ENCODE data around the gene AP4M1.

Gene AP4M1

DNA sequence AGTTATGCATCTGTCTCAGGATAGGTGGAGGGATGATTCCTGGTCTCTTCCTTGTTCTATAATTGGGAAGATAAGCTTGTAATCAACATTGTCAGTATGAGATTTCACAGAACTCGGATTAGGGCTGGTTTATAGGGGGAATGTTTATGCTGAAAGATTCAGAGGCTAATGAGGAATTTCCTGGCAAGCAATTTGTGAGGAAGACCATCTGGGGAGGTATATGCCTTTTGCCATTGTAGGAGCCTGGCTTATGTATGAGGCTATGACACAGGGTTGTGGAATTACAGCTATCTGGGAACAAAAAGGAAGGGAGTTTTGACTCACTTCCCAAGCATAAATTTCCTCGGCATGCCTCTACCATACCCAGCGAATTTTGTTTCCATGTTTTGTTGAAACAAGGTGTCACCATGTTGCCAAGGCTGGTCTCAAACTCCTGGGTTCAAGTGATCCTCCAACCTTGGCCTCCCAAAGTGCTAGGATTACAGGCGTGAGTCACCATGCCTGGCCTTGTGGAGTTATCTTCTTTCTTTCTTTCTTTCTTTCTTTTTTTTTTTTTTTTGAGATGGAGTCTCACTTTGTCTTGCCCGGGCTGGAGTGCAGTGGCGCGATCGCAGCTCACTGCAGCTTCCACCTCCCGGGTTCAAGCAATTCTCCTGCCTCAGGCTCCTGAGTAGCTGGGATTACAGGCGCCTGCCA, 14.2 kb upstream of the AP4M1 start:
- no peak for DNase-seq

DNA sequence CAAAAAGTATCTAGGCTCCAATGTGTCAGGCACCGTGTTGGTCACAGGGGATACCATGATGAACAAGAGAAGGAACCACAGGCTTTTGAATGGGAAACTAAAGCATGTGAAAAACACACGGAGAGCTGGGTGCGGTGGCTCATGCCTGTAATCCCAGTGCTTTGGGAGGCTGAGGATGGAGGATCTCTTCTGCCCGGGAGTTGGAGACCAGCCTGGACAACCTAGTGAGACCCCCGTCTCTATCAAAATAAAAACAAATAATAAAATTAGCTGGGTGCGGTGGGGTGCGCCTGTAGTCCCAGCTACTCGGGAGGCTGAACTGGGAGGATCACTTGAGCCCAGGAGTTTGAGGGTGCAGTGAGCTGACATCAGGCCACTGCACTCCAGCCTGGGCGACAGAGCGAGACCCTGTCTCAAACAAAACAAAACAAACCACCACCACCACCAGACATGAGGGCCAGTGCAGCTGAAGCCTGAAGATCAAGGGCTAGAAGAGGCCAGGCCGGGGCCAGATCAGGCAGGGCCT, 13.3 kb upstream of the AP4M1 start:
- no peak for DNase-seq

DNA sequence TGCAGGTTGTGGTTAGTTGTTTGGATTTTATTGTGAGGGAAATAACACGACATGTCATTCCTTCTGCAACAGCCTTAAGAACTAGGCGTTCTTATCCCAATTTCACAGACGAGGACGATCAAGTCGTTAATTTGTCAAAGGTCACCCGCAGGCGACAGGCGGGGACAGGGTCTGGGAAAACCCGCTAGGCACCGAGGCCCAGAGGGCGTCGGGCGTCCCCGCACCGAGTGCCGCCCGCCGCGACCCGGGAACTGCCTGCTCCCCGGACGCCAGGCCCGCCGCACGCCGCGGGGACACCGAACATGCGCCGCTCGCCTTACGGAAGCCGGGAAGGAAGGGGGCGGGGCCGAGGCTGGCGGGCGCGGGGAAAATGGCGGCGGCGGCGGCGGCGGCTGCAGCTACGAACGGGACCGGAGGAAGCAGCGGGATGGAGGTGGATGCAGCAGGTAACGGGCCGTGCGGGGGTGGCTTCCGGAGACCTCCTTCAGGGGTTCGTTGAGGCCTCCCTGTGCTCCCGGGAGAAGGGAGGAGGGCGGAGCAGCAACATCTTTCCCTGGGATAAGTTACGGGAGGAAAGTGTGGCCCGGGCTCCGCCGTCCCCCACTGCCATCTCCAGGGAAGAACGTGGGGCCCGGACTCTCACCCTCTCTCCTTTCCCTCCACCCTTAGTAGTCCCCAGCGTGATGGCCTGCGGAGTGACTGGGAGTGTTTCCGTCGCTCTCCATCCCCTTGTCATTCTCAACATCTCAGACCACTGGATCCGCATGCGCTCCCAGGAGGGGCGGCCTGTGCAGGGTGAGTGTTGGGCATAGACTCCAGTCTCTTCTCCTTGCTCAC, 12.6 kb upstream of the AP4M1 start, which contains the start of gene COPS6:
Gene COPS6, plus strand, starts transcription at position 349 of the 837 bp plus-strand sequence. Its CDS starts 22 bp downstream, at position 371.
- peak; percentile 89 for DNase-seq

DNA sequence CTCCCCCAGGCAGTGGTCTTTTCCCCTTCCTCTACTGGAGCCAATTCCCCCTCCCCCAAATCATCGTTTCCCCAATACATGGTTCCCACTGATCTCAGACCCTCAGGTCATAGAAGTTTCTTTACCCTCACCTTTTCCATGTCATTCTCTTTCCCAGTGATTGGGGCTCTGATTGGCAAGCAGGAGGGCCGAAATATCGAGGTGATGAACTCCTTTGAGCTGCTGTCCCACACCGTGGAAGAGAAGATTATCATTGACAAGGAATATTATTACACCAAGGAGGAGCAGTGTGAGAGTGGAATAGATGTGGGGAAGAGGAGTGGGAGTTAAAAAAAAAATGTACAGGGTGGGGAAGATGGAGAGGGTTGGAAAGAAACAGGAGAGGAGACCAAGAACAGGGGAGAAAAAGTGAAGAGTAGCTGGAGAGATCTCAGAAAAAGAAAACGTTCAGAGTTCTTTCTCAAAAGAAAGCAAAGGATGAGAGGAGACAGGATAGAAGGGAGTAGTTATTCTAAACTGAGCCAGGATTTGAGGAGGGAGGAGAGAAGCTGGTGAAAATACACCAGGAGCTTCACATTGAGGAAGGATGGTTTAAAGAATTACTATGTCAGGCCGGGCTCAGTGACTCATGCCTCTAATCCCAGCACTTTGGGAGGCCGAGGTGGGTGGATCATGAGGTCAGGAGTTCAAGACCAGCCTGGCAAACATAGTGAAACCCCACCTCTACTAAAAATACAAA, 11.8 kb upstream of the AP4M1 start:
- no peak for DNase-seq

GRCh38 chr7:100090527-100091410, 10.7 kb upstream of the AP4M1 start:
- DNase-seq = no peak

GRCh38 chr7:100091411-100092181, 9.8 kb upstream of the AP4M1 start:
- no peak for DNase-seq

GRCh38 chr7:100093054-100093453, 8.4 kb upstream of the AP4M1 start:
- no peak for DNase-seq

- no peak for DNase-seq
Measured at GRCh38 chr7:100093498-100093897, 7.9 kb upstream of the AP4M1 start.

GRCh38 chr7:100093925-100094486, 7.4 kb upstream of the AP4M1 start:
- DNase-seq = no peak

DNA sequence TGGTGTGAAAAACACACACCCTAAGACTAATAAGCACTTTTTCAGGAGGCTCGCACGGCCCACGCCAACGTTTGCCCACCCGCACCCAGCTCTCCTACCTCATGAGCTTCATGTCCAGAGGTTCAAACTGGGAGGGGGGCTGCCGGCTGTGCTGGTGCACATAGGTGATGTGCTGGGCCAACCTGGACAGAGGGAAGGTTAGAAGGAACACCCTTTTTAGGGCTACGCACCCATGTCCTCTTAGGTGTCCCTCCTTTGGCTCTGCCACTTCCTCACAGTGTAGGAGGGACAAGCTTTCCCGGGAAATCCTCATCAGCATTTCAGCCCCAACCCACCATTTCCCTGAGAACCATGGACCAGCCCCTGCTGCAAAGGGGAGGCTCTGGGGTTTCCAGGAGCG, 6.2 kb upstream of the AP4M1 start:
- DNase-seq = no peak

GRCh38 chr7:100095704-100096103, 5.7 kb upstream of the AP4M1 start:
- no peak for DNase-seq

DNA sequence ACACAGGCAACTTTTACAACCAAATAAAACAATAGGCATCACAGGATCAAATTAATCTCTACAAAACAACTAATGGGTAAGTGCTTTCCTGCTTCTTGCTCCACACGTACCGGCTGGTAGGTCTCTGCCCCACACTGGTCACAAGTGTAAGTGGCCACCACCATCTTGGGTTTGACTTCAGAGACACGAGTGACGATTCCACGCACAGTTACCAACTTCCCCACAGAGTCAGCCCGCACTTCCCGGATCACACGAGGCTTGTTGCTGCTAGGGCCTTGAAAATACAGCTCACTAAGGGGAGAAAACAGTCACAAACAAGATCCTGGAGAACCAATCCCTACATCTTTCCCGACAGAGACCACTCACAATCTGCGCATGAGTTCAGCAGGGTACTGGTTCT, 2.5 kb upstream of the AP4M1 start:
- DNase-seq = no peak

DNA sequence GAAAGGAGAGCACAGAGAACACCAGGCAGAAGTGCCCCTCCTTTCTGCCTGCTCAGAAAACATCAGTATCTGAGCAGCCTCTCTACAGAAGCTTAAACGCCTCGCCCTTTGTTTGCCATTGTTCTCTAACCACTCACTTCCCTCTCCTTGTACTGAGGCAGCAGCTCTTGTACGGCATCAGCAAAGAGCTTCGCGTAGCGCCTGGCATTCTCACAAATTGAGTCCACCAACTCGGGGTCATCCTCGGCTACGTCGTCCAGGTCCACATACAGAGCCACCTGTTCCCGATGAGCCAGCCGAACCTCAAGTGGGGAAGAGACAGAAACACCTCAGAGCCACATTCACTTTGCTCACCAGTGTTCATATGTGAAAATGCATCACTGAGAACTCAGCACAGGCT, 2.0 kb upstream of the AP4M1 start:
- no peak for DNase-seq

- peak; percentile 77 for DNase-seq
Measured at GRCh38 chr7:100100420-100101015, 925 bp upstream of the AP4M1 start.

DNA sequence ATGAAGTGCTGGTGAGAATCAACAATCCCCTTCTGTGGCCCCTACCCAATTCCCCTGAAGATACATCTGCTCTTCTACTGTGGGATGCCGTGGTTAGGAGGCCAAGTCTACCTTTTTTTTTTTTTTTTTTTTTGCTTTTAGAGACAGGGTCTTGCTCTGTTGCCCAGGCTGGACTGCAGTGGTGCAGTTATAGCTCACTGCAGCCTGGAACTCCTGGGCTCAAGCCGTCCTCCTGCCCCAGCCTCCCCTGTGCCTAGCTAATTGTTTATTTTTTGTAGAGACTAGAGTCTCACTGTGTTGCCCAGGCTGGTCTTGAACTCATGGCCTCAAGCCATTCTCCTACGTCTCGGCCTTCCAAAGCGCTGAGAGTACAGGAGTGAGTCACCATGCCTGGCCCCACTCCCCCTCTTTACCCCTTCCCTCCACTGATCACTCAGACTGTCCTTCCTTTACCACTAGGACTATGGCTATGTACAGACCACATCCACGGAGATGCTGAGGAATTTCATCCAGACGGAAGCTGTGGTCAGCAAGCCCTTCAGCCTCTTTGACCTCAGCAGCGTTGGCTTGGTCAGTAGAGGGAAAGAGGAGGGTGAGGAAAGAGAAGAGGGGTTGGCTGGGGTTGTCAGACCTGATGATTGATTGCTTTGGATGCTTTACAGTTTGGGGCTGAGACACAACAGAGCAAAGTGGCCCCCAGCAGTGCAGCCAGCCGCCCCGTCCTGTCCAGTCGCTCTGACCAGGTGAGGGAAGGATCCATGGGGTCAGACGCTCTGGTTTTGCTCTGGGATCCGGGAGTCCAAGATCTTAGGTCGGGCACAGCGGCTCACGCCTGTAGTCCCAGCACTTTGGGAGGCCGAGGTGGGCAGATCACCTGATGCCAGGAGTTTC, 1.8 kb downstream of the AP4M1 start:
- no peak for DNase-seq

- DNase-seq = no peak
Measured at GRCh38 chr7:100105534-100105933, 4.1 kb downstream of the AP4M1 start.

GRCh38 chr7:100106633-100107032, 5.2 kb downstream of the AP4M1 start:
- no peak for DNase-seq

- no peak for DNase-seq
Measured at GRCh38 chr7:100107125-100107737, 5.8 kb downstream of the AP4M1 start.

GRCh38 chr7:100107890-100108289, 6.4 kb downstream of the AP4M1 start:
- DNase-seq = no peak
